HCT116 (cell line): Measurements from ENCODE around the gene KCMF1. TPM values are rescaled to one million over a fixed set of nuclear protein-coding genes. Genes with fewer than 3 reads are reported as not detected.

Experiments
- ATAC-seq: fragments of 200-7000 bp; cut with Tn5 transposase; 2 replicates; pipeline ENCODE4 v1.9.1; 2020; ENCODE audit warnings: mild to moderate bottlenecking, moderate library complexity
- BruUV-seq: library from RNA; stranded (reverse); fragments of 400-500 nt; replicated peaks from 2 replicates; lab custom pipeline; 2021; lab: Mats Ljungman, UMichigan
- CTCF ChIA-PET: fragments of 300-600 bp; sonication (Branson Sonifier 250); formaldehyde crosslinking; loops from one replicate; lab custom pipeline; 2021; ENCODE audit warnings: antibody characterized with exemption; lab: Charles Lee
- POLR2A ChIA-PET: fragments of 300-600, 350-600 bp; sonication (Branson Sonifier 250); formaldehyde crosslinking; loops from one replicate; lab custom pipeline; 2021; ENCODE audit warnings: antibody characterized with exemption; lab: Charles Lee
- RAD21 ChIA-PET, 2 experiments: fragments of 300-600 bp; sonication (Branson Sonifier 250); formaldehyde crosslinking; loops; one replicate each; lab custom pipeline; 2023; ENCODE audit warnings: low total read pairs in 2 of 2; ENCODE audit not compliant: uncharacterized antibody in 2 of 2, unreplicated experiment in 2 of 2, low non-redundant PET in 1 of 2; lab: Charles Lee
- DNase-seq: peaks from one replicate; pipeline ENCODE4 v3.0.0-alpha.2; 2010; ENCODE audit warnings: low read depth, low spot score
- H2AFZ ChIP-seq: fragments of 200-600 bp; shearing (Covaris generic), sonication (generic); 2 replicates; pipeline ENCODE4 v1.6.1; 2017; ENCODE audit warnings: low read depth, mixed run types, mixed read lengths, antibody characterized with exemption, low read length; ENCODE audit not compliant: poor library complexity, severe bottlenecking
- H3K27ac ChIP-seq: 2 replicates; pipeline ENCODE4 v1.5.1; 2012; ENCODE audit warnings: low read depth, low read length
- H3K27me3 ChIP-seq: fragments of 200-600 bp; sonication (generic); 2 replicates; pipeline ENCODE4 v1.6.1; 2016; ENCODE audit warnings: mixed run types, low read length, mixed read lengths; ENCODE audit not compliant: insufficient read depth
- H3K36me3 ChIP-seq, 2 experiments: fragments of 200-500 bp in 1 of 2; fragments of 200-600 bp in 1 of 2; sonication (Bioruptor generic) in 1 of 2; sonication (generic) in 1 of 2; 2 replicates each; pipeline versions ENCODE4 v1.5.1 to v1.6.1; 2014 to 2016; ENCODE audit warnings: low read length in 2 of 2, inconsistent platforms in 1 of 2, mixed read lengths in 1 of 2, mixed run types in 1 of 2; ENCODE audit not compliant: insufficient read depth in 2 of 2, control insufficient read depth in 1 of 2
- H3K4me1 ChIP-seq, 2 experiments: fragments of 200-600 bp in 1 of 2; sonication (generic) in 1 of 2; 2 replicates each; pipeline versions ENCODE4 v1.5.1 to v1.6.1; 2012 to 2017; ENCODE audit warnings: low read length in 2 of 2, inconsistent platforms in 1 of 2, mild to moderate bottlenecking in 1 of 2, mixed read lengths in 1 of 2, mixed run types in 1 of 2, moderate library complexity in 1 of 2; ENCODE audit not compliant: insufficient read depth in 2 of 2, control insufficient read depth in 1 of 2
- H3K4me2 ChIP-seq: fragments of 200-600 bp; sonication (generic); 2 replicates; pipeline ENCODE4 v1.6.1; 2017; ENCODE audit warnings: mixed run types, low read length, mixed read lengths
- H3K4me3 ChIP-seq, 2 experiments: fragments of 200-600 bp in 1 of 2; sonication (generic) in 1 of 2; replicated peaks in 1 of 2; 2 replicates each; pipeline ENCODE4 v1.5.1; 2011 to 2016; ENCODE audit warnings: low read length in 2 of 2, control low read depth in 1 of 2, low read depth in 1 of 2, mild to moderate bottlenecking in 1 of 2, mixed read lengths in 1 of 2, mixed run types in 1 of 2
- H3K79me2 ChIP-seq: fragments of 200-600 bp; sonication (generic); 2 replicates; pipeline ENCODE4 v1.6.1; 2017; ENCODE audit warnings: mild to moderate bottlenecking, mixed run types, low read length, moderate library complexity, mixed read lengths; ENCODE audit not compliant: insufficient read depth
- H3K9ac ChIP-seq: fragments of 200-600 bp; sonication (generic); 2 replicates; pipeline ENCODE4 v1.6.1; 2016; ENCODE audit warnings: low read length, mixed read lengths
- H3K9me2 ChIP-seq: fragments of 200-600 bp; sonication (generic), shearing (Covaris generic); 2 replicates; pipeline ENCODE4 v1.6.1; 2017; ENCODE audit warnings: mixed run types, mild to moderate bottlenecking, moderate library complexity; ENCODE audit not compliant: insufficient read depth
- H3K9me3 ChIP-seq, 2 experiments: fragments of 200-500 bp in 1 of 2; fragments of 200-600 bp in 1 of 2; sonication (Bioruptor generic) in 1 of 2; sonication (generic) in 1 of 2; 2 replicates each; pipeline ENCODE4 v1.6.1; 2014 to 2017; ENCODE audit warnings: low read length in 2 of 2, mixed read lengths in 2 of 2, inconsistent platforms in 1 of 2, low read depth in 1 of 2, mild to moderate bottlenecking in 1 of 2, mixed run types in 1 of 2, moderate library complexity in 1 of 2; ENCODE audit not compliant: control insufficient read depth in 1 of 2, insufficient read depth in 1 of 2
- H4K20me1 ChIP-seq: fragments of 200-600 bp; sonication (generic), shearing (Covaris generic); 2 replicates; pipeline ENCODE4 v1.6.1; 2017; ENCODE audit warnings: mixed run types, mild to moderate bottlenecking, moderate library complexity; ENCODE audit not compliant: insufficient read depth
- ATF3 ChIP-seq: IDR thresholded peaks from 2 replicates; pipeline ENCODE4 v1.6.1; 2012
- CBX3 ChIP-seq: IDR thresholded peaks from 2 replicates; pipeline ENCODE4 v1.6.1; 2012; ENCODE audit warnings: low read depth
- CTCF ChIP-seq, 3 experiments: fragments of 200-600 bp in 1 of 3; sonication (generic) in 1 of 3; IDR thresholded peaks in 2 of 3; conservative IDR thresholded peaks in 1 of 3; 2 replicates each; pipeline ENCODE4 v1.5.1; 2012 to 2017; ENCODE audit warnings: low read depth in 2 of 3, low read length in 2 of 3, antibody characterized with exemption in 1 of 3, borderline replicate concordance in 1 of 3, control low read depth in 1 of 3, mild to moderate bottlenecking in 1 of 3, mixed read lengths in 1 of 3, mixed run types in 1 of 3, moderate library complexity in 1 of 3; ENCODE audit not compliant: insufficient read depth in 1 of 3
- EGR1 ChIP-seq: IDR thresholded peaks from 2 replicates; pipeline ENCODE4 v1.6.1; 2012; ENCODE audit warnings: low read depth
- EZH2phosphoT487 ChIP-seq: fragments of 200-600 bp; IDR thresholded peaks from 2 replicates; pipeline ENCODE4 v1.6.1; 2018; ENCODE audit warnings: antibody characterized with exemption, borderline replicate concordance
- FOSL1 ChIP-seq: IDR thresholded peaks from 2 replicates; pipeline ENCODE4 v1.6.1; 2012; ENCODE audit warnings: low read depth
- MAX ChIP-seq: IDR thresholded peaks from 2 replicates; pipeline ENCODE4 v1.6.1; 2012
- POLR2AphosphoS5 ChIP-seq: IDR thresholded peaks from 2 replicates; pipeline ENCODE4 v1.6.1; 2011; ENCODE audit warnings: mild to moderate bottlenecking, low read depth, low read length, moderate library complexity
- SRF ChIP-seq: IDR thresholded peaks from 2 replicates; pipeline ENCODE4 v1.6.1; 2012; ENCODE audit warnings: low read depth
- YY1 ChIP-seq: IDR thresholded peaks from 2 replicates; pipeline ENCODE4 v1.6.1; 2011; ENCODE audit warnings: low read length, low read depth, moderate library complexity, mild to moderate bottlenecking; ENCODE audit not compliant: insufficient replicate concordance; ENCODE audit errors: extremely low read depth
- ZFX ChIP-seq: fragments of 450-650 bp; IDR thresholded peaks from 2 replicates; pipeline ENCODE4 v1.6.1; 2017
- ZNF274 ChIP-seq: fragments of 200-500 bp; sonication (Bioruptor generic); IDR thresholded peaks from 2 replicates; pipeline ENCODE4 v1.6.1; 2014; ENCODE audit warnings: mild to moderate bottlenecking, low read depth, low read length, inconsistent platforms
- intact Hi-C: fragments of 100-400 bp; cut with micrococcal nuclease; formaldehyde crosslinking; loops from 2 replicates; pipeline ENCODE4 v1.10.0; 2022
- total RNA-seq: library from RNA; stranded (reverse); gene quantifications from one replicate; pipeline ENCODE4 v1.2.1, GENCODE V29; 2021; ENCODE audit not compliant: unreplicated experiment
- TF ChIP-seq, protein P1 (sequence below): IDR thresholded peaks from 2 replicates; pipeline ENCODE4 v1.6.1; 2012; ENCODE audit warnings: low read depth

KCMF1 gene
- total RNA-seq, 1 experiment from 2014 or later, result 119 TPM

GRCh38 chr2:85032621-85033020 lies 61.7 kb downstream of the KCMF1 start (continued):
- TF ChIP-seq EZH2phosphoT487, result no peak
- no peak for TF ChIP-seq ZFX
- TF ChIP-seq, protein P1, sequence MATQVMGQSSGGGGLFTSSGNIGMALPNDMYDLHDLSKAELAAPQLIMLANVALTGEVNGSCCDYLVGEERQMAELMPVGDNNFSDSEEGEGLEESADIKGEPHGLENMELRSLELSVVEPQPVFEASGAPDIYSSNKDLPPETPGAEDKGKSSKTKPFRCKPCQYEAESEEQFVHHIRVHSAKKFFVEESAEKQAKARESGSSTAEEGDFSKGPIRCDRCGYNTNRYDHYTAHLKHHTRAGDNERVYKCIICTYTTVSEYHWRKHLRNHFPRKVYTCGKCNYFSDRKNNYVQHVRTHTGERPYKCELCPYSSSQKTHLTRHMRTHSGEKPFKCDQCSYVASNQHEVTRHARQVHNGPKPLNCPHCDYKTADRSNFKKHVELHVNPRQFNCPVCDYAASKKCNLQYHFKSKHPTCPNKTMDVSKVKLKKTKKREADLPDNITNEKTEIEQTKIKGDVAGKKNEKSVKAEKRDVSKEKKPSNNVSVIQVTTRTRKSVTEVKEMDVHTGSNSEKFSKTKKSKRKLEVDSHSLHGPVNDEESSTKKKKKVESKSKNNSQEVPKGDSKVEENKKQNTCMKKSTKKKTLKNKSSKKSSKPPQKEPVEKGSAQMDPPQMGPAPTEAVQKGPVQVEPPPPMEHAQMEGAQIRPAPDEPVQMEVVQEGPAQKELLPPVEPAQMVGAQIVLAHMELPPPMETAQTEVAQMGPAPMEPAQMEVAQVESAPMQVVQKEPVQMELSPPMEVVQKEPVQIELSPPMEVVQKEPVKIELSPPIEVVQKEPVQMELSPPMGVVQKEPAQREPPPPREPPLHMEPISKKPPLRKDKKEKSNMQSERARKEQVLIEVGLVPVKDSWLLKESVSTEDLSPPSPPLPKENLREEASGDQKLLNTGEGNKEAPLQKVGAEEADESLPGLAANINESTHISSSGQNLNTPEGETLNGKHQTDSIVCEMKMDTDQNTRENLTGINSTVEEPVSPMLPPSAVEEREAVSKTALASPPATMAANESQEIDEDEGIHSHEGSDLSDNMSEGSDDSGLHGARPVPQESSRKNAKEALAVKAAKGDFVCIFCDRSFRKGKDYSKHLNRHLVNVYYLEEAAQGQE, result no peak
- TF ChIP-seq, all 23 proteins: peak for 0

GRCh38 chr2:85033388-85033787 lies 62.4 kb downstream of the KCMF1 start:
- ChIA-PET RAD21 (no interaction called here), CTCF (no interaction called here), POLR2A (no interaction called here)
- Histone ChIP-seq H4K20me1 (peaks cover 4% of the 10 kb centered on the region; the same call in 1 of the 2 replicates), H3K36me3 (peaks cover 9 to 27% of the 10 kb centered on the region in 2 experiments; a peak in 3 of 4 replicates), H2AFZ (no peak overlapping the region), H3K27ac (no peak overlapping the region), H3K4me3 (no peak overlapping the region), H3K4me2 (no peak overlapping the region), H3K9ac (no peak overlapping the region), H3K79me2 (peaks cover 78% of the 10 kb centered on the region), H3K9me3 (no peaks in the 10 kb centered on the region), H3K9me2 (no peaks in the 10 kb centered on the region), H3K4me1 (peaks cover 0 to 9% of the 10 kb centered on the region in 2 experiments; a peak in 1 of 4 replicates), H3K27me3 (no peaks in the 10 kb centered on the region)
- BruUV-seq, result no TSS peak
- ATAC-seq (no peak), DNase-seq (no peak)
- intact Hi-C loops, result no loop called here
- no peak for TF ChIP-seq FOSL1
- no peak for TF ChIP-seq SRF
- no peak for TF ChIP-seq MAX
- no peak for TF ChIP-seq POLR2AphosphoS5
- no peak for TF ChIP-seq EGR1
- TF ChIP-seq CBX3, result no peak
- TF ChIP-seq YY1, result no peak
- no peak for TF ChIP-seq ZNF274
- TF ChIP-seq EZH2phosphoT487, result no peak
- TF ChIP-seq, protein P1, result no peak
- TF ChIP-seq CTCF (IDR thresholded peaks at IDR 0.05 in 2 of 3, conservative IDR thresholded peaks at IDR 0.05 in 1 of 3; ENCODE audit: borderline replicate concordance in 1 of 3, insufficient read depth in 1 of 3, low read depth in 2 of 3, low read length in 2 of 3), result no peak
- TF ChIP-seq ATF3, result no peak
